HFF-Myc (cell line): Measurements from ENCODE around the gene EFS.

ENCODE experiments used
- DNase-seq: peaks from one replicate; pipeline ENCODE4 v3.0.0-alpha.2; 2011; ENCODE audit warnings: low read depth; ENCODE audit errors: extremely low read depth
- H3K4me3 ChIP-seq: replicated peaks from 2 replicates; pipeline ENCODE4 v1.5.1; 2011; ENCODE audit warnings: low read depth, mild to moderate bottlenecking, control low read depth, low read length
- TF ChIP-seq, protein P1 (sequence below): IDR thresholded peaks from 2 replicates; pipeline ENCODE4 v1.5.1; 2012; ENCODE audit warnings: mild to moderate bottlenecking, low read depth, low read length, control low read depth; ENCODE audit errors: missing control alignments

The EFS gene

GRCh38 chr14:23358553-23359166 lies 6.3 kb downstream of the EFS start:
- no peak for DNase-seq
- TF ChIP-seq, protein P1, sequence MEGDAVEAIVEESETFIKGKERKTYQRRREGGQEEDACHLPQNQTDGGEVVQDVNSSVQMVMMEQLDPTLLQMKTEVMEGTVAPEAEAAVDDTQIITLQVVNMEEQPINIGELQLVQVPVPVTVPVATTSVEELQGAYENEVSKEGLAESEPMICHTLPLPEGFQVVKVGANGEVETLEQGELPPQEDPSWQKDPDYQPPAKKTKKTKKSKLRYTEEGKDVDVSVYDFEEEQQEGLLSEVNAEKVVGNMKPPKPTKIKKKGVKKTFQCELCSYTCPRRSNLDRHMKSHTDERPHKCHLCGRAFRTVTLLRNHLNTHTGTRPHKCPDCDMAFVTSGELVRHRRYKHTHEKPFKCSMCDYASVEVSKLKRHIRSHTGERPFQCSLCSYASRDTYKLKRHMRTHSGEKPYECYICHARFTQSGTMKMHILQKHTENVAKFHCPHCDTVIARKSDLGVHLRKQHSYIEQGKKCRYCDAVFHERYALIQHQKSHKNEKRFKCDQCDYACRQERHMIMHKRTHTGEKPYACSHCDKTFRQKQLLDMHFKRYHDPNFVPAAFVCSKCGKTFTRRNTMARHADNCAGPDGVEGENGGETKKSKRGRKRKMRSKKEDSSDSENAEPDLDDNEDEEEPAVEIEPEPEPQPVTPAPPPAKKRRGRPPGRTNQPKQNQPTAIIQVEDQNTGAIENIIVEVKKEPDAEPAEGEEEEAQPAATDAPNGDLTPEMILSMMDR, result no peak
- no peak overlapping the region for H3K4me3 ChIP-seq

- TF ChIP-seq, protein P1, result no peak
- H3K4me3 ChIP-seq, result no peak overlapping the region
- DNase-seq, result no peak
Measured at GRCh38 chr14:23358042-23358441, 6.9 kb downstream of the EFS start.

GRCh38 chr14:23357261-23357660 lies 7.7 kb downstream of the EFS start:
- no peak overlapping the region for H3K4me3 ChIP-seq
- TF ChIP-seq, protein P1, result no peak
- DNase-seq, result no peak

DNA sequence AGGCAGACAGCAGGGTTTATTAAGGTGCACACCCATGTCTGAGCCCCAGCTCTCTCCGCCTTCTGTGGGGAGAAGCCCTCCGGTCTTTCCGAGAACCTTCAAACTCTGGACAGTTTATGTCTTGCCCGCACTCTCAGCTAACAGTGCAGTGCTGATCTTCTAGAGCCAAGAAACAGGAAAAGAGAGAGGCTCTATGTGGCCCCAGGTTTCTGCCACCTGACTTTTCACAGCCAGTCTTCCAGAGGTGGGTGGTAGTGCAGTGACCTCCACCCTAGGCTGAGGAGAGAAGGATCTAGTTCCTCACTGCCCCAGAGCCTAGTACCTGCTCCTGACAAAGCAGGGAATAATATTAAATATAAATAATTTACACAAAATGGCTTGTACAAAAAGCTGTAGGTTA lies 8.3 kb downstream of the EFS start:
- DNase-seq, result no peak
- H3K4me3 ChIP-seq, result no peak overlapping the region
- TF ChIP-seq, protein P1, result no peak

DNA sequence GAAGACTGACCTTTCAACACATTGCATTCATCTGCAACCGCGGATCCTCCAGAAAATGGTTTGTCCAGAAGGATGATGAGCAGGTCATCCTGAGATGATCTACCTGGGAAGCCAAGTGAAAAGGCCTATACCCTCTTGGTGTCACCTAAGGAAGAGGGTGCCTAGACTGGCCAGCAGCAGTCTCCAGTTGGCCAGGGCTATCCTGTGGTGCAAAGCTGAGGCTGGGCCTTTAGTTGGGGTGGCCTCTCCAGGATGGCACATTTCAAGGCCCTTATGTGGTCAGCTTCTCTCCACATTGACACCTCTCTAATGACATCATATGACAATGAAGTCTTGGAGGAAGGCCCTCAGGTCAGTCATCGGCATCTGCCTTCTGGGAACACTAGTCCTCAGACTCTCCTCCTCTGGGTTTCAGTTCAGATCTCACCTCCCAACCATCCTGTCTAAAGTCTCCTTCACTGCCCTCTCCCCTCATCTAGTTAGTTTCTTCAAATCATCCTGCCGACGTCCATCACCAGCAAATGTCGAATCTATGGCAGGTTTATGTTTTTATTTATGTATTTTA lies 9.0 kb downstream of the EFS start:
- TF ChIP-seq, protein P1, result no peak
- no peak for DNase-seq
- H3K4me3 ChIP-seq, result no peak overlapping the region

GRCh38 chr14:23354990-23355389 lies 10.0 kb downstream of the EFS start:
- TF ChIP-seq, protein P1, result no peak
- H3K4me3 ChIP-seq, result no peak overlapping the region
- no peak for DNase-seq

- H3K4me3 ChIP-seq, result no peak overlapping the region
- no peak for DNase-seq
- TF ChIP-seq, protein P1, result no peak
Measured at GRCh38 chr14:23353433-23353780, 11.6 kb downstream of the EFS start.
